Tibial artery (tissue), 4 donors: Measurements from ENCODE around the gene PSRC1.
A peak's percentile ranks its signal among the peaks of the same experiment; 100 is the strongest.

Experiments used
- DNase-seq, 2 donors: peaks; one replicate each; pipeline ENCODE4 v3.0.0-alpha.2; 2019
- H3K27ac ChIP-seq, 2 donors: fragments of 200-600 bp; sonication (generic) in 1 of 2; 1 replicate in 1 of 2; 2 replicates in 1 of 2; pipeline ENCODE4 v1.5.1; 2018 to 2019; ENCODE audit warnings: mild to moderate bottlenecking in 1 of 2
- H3K27me3 ChIP-seq, 2 donors: fragments of 200-600 bp; sonication (generic) in 1 of 2; one replicate each; pipeline versions ENCODE4 v1.5.1 to v1.6.0; 2016 to 2019
- H3K36me3 ChIP-seq, 3 donors: fragments of 200-600 bp; sonication (generic) in 2 of 3; one replicate each; pipeline ENCODE4 v1.5.1; 2016 to 2019; ENCODE audit warnings: mild to moderate bottlenecking in 2 of 3
- H3K4me1 ChIP-seq, 4 donors: fragments of 200-600 bp; sonication (generic) in 2 of 4; 1 replicate in 3 of 4; 2 replicates in 1 of 4; pipeline ENCODE4 v1.5.1; 2016 to 2019
- H3K4me3 ChIP-seq, 2 donors: fragments of 200-600 bp; sonication (generic) in 1 of 2; 1 replicate in 1 of 2; 2 replicates in 1 of 2; pipeline ENCODE4 v1.5.1; 2018 to 2019; ENCODE audit warnings: mild to moderate bottlenecking in 2 of 2
- H3K9me3 ChIP-seq, 3 donors: fragments of 200-600 bp; sonication (generic) in 1 of 3; one replicate each; pipeline ENCODE4 v1.5.1; 2016 to 2019
- intact Hi-C: fragments of 100-400 bp; cut with DNase I; formaldehyde crosslinking; loops from one replicate; pipeline ENCODE4 v1.15.0; 2023; ENCODE audit warnings: low total_unique reads
- TF ChIP-seq, protein P1 (sequence below), 2 experiments: fragments of 200-600 bp in 1 of 2; fragments of 450-650 bp in 1 of 2; IDR thresholded peaks; one replicate each; pipeline ENCODE4 v1.5.1; 2017 to 2019; ENCODE audit warnings: antibody characterized with exemption in 2 of 2, mild to moderate bottlenecking in 1 of 2, moderate library complexity in 1 of 2

Gene PSRC1

DNA sequence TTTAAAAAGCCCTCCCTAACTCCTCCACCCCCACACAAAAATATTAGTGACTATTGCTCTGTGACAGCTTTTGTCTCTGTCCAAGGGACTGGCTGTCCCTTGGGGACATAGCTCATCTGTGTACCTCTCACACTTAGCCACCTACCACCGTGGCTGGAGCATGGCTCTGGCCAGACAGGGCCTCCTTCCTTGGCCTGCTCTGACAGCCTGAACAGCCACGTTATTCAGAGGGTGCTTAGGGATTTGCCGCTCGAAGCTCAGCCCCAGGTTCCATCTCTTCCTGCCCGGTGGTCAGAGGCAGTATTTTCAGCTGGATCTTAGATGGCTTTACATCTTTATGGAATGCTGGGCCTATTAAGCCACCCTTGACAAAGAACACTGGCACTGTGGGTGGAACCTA is 39.7 kb downstream of the PSRC1 start:
- no peak overlapping the region for H3K4me3 ChIP-seq
- DNase-seq, result no peak
- H3K27me3 ChIP-seq, result peaks cover 0 to 7% of the 10 kb centered on the region in 2 donors
- peaks cover 0 to 31% (median 22%) of the 10 kb centered on the region in 4 donors for H3K4me1 ChIP-seq
- H3K27ac ChIP-seq, result no peak overlapping the region
- no peaks in the 10 kb centered on the region for H3K9me3 ChIP-seq
- TF ChIP-seq, protein P1, sequence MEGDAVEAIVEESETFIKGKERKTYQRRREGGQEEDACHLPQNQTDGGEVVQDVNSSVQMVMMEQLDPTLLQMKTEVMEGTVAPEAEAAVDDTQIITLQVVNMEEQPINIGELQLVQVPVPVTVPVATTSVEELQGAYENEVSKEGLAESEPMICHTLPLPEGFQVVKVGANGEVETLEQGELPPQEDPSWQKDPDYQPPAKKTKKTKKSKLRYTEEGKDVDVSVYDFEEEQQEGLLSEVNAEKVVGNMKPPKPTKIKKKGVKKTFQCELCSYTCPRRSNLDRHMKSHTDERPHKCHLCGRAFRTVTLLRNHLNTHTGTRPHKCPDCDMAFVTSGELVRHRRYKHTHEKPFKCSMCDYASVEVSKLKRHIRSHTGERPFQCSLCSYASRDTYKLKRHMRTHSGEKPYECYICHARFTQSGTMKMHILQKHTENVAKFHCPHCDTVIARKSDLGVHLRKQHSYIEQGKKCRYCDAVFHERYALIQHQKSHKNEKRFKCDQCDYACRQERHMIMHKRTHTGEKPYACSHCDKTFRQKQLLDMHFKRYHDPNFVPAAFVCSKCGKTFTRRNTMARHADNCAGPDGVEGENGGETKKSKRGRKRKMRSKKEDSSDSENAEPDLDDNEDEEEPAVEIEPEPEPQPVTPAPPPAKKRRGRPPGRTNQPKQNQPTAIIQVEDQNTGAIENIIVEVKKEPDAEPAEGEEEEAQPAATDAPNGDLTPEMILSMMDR (IDR thresholded peaks at IDR 0.05), result no peak
- H3K36me3 ChIP-seq, result peaks cover 2 to 13% (median 11%) of the 10 kb centered on the region in 3 donors
- intact Hi-C loops, result no loop called here

DNA sequence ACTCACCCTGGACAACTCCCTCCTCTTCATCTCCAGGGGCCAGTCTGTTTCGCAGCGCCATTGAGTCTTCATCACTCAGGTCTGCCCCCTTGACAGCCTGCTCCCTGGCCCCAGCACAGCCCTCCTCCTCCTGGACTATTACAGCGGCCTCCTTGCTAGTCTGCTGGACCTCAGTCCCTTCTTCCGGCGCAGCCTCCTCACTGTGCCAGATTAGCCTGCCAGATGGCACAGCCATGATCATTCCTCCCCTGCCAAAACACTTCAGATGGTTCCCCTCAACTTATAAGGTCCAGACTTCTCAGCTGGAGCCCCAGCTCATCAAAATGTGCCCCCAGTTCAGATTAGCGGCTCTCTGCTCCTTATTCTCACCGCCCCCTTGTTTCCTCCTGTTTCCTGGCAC is 40.6 kb downstream of the PSRC1 start:
- H3K27me3 ChIP-seq, result peaks cover 0 to 7% of the 10 kb centered on the region in 2 donors
- no peak for DNase-seq
- peaks cover 0 to 31% (median 22%) of the 10 kb centered on the region in 4 donors for H3K4me1 ChIP-seq
- intact Hi-C loops, result no loop called here
- H3K36me3 ChIP-seq, result peaks cover 10 to 21% (median 19%) of the 10 kb centered on the region in 3 donors
- no peaks in the 10 kb centered on the region for H3K9me3 ChIP-seq
- no peak overlapping the region for H3K27ac ChIP-seq
- no peak overlapping the region for H3K4me3 ChIP-seq
- TF ChIP-seq, protein P1 (IDR thresholded peaks at IDR 0.05), result no peak

DNA sequence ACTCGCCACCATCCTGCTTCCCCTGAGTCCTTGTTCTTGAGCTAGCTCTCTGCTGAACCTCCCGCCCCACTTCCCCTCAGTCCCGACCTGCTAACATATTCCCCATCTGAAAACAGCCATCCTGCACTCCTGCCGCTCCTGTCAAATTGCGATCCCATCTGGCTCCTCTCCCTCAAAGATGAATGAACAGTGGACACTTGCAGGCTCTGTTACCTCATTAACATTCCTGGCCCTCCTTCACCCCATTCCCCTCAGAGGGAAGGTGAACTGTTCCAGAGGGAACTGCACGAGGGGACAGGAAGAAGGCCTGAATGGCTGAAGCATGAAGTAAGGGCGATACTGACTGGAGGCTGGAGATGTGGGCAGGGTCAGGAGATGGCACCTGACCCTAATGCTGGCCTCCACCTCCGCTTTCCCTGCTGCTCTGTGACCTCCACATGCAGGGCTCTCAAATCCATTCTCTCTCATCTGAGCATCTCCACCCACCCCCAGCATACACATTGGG is 41.1 kb downstream of the PSRC1 start:
- H3K27ac ChIP-seq, result no peak overlapping the region
- peaks cover 0 to 7% of the 10 kb centered on the region in 2 donors for H3K27me3 ChIP-seq
- H3K9me3 ChIP-seq, result no peaks in the 10 kb centered on the region
- TF ChIP-seq, protein P1 (IDR thresholded peaks at IDR 0.05), result no peak
- H3K4me3 ChIP-seq, result no peak overlapping the region
- H3K4me1 ChIP-seq, result peaks cover 0 to 31% (median 22%) of the 10 kb centered on the region in 4 donors
- peaks cover 15 to 26% (median 24%) of the 10 kb centered on the region in 3 donors for H3K36me3 ChIP-seq
- intact Hi-C loops, result no loop called here
- no peak for DNase-seq

DNA sequence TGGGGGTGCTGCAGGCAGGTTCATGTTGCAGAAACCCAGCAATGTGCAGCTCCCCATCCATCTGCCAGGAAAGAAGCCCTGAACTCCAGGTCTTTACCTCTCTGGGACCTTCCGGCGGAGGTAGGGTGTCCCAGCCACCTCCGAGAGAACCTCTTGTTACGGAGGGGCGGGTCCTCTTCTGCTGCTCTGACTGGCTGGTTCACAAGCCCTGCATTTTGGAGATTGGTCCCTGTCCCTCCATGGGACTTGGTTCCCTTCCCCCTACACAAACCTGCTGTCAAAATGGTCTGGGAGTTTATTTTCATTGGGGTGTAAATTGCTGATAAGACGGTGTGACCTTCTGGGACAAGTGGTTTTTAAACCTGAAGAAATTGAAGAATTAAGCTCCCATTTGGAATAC is 41.6 kb downstream of the PSRC1 start:
- intact Hi-C loops, result no loop called here
- H3K27me3 ChIP-seq, result peaks cover 0 to 5% of the 10 kb centered on the region in 2 donors
- peaks cover 21 to 31% (median 29%) of the 10 kb centered on the region in 3 donors for H3K36me3 ChIP-seq
- TF ChIP-seq, protein P1 (IDR thresholded peaks at IDR 0.05), result no peak
- H3K9me3 ChIP-seq, result no peaks in the 10 kb centered on the region
- no peak for DNase-seq
- no peak overlapping the region for H3K27ac ChIP-seq
- peaks cover 0 to 31% (median 22%) of the 10 kb centered on the region in 4 donors for H3K4me1 ChIP-seq
- H3K4me3 ChIP-seq, result no peak overlapping the region

DNA sequence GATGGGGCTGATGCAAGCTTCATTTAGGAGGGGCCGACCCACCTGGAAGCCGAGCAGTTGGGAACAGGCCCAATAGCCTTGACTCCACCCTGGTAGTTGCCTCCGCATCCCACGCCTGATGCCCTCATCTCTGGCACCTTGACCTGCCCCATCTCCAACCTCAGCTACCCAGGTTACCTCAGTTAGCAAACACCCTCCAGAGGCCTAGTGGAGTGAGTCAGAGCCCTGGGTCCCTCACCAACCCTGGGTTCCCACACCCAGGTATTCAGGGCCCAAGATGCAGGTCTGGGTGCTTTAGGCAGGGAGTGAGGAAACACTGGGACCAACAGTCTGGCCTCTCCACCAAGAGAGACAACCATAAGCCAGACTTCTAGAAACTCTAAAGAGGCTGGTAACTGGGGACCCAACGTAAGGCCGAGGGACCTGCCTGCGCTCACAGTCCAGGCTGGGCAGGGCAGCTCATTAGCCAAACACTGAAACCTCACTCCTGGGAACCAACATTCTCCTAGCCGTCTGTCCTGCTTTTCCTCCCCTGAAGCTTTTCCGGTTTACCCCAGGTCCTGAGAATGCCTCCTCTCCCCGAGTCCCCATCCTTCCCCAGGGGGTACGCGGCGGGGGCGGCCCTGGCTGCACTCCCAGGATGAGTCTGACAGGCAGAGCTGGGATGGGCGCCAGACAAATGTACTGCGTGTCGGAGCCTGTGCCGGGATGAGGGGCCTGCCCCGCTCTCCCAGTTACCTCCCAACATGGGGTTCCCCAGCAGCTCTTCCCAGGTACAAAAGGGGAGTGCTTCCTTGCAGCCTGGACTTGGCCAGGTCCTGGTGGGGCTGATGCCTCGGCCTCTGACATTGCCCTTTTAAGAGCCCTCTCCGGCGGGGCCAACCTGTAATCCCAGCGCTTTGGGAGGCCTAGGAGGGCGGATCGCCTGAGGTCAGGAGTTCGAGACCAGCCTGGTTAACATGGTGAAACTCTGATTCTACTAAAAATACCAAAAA is 42.5 kb downstream of the PSRC1 start:
- H3K27ac ChIP-seq, result peak overlapping the region in 1 of 2 donors; percentile 9
- no peak for DNase-seq
- TF ChIP-seq, protein P1 (IDR thresholded peaks at IDR 0.05), result no peak

More for the DNA sequence above, 42.5 kb downstream of the PSRC1 start:
- peaks cover 30 to 40% (median 38%) of the 10 kb centered on the region in 3 donors for H3K36me3 ChIP-seq
- H3K9me3 ChIP-seq, result no peaks in the 10 kb centered on the region
- H3K4me3 ChIP-seq, result peak overlapping the region in 1 of 2 donors; percentile 18
- H3K4me1 ChIP-seq, result peaks cover 0 to 31% (median 22%) of the 10 kb centered on the region in 4 donors
- intact Hi-C loops, result no loop called here
- peaks cover 0 to 2% of the 10 kb centered on the region in 2 donors for H3K27me3 ChIP-seq
